Stimulated activated CD4-positive, alpha-beta T cell treated with anti-CD3 and anti-CD28 coated beads, Interleukin-15, amount 100 ng/mL, for 24 hours (primary cell): Measurements from ENCODE around the gene TP53BP1.
"Not testable (repeated sequence)": the region's sequence is repeated elsewhere in the genome, so short reads cannot be mapped to it uniquely, and the experiment has no call there.

ENCODE experiments used
- DNase-seq: peaks from one replicate; pipeline ENCODE4 v3.0.0-alpha.2; 2020

TP53BP1 gene

GRCh38 chr15:43406808-43407207, 86.1 kb downstream of the TP53BP1 start:
- DNase-seq = no peak

- no peak for DNase-seq
Observed at GRCh38 chr15:43406189-43406588, 86.8 kb downstream of the TP53BP1 start.

- DNase-seq = no peak
Observed at GRCh38 chr15:43404130-43404529, 88.8 kb downstream of the TP53BP1 start.

- DNase-seq = no peak
Observed at GRCh38 chr15:43403616-43404015, 89.3 kb downstream of the TP53BP1 start.

GRCh38 chr15:43402255-43402654, 90.7 kb downstream of the TP53BP1 start:
- DNase-seq = no peak

- DNase-seq = not testable (repeated sequence)
Observed at GRCh38 chr15:43393592-43393991, 99.4 kb downstream of the TP53BP1 start.

- no peak for DNase-seq
Observed at GRCh38 chr15:43390723-43391122, 102.2 kb downstream of the TP53BP1 start.

- no peak for DNase-seq
Observed at GRCh38 chr15:43383070-43383469, 109.9 kb downstream of the TP53BP1 start.

- no peak for DNase-seq
Observed at GRCh38 chr15:43382310-43382709, 110.6 kb downstream of the TP53BP1 start.

- DNase-seq = no peak
Observed at GRCh38 chr15:43378601-43379000, 114.4 kb downstream of the TP53BP1 start.

- peak; percentile 46 for DNase-seq
Observed at GRCh38 chr15:43376017-43376705, 116.8 kb downstream of the TP53BP1 start.

- DNase-seq = peak; percentile 88
Observed at GRCh38 chr15:43370975-43371974, 121.7 kb downstream of the TP53BP1 start, which contains the start of the genes TUBGCP4 and ZSCAN29. TUBGCP4 (plus strand) TSS chr15:43371101; CDS start chr15:43371355, 254 bp downstream. ZSCAN29 (minus strand) TSS chr15:43371043; CDS start chr15:43369913, 1,130 bp downstream.

- peak; percentile 4 for DNase-seq
Observed at GRCh38 chr15:43370310-43370974, 122.5 kb downstream of the TP53BP1 start.

GRCh38 chr15:43361313-43361903, 131.5 kb downstream of the TP53BP1 start:
- DNase-seq = no peak

- DNase-seq = no peak
Observed at GRCh38 chr15:43360821-43361220, 132.1 kb downstream of the TP53BP1 start.
